ENCODE results near the gene C1orf74.
A peak's percentile ranks its signal among the peaks of the same experiment; 100 is the strongest.

DNA sequence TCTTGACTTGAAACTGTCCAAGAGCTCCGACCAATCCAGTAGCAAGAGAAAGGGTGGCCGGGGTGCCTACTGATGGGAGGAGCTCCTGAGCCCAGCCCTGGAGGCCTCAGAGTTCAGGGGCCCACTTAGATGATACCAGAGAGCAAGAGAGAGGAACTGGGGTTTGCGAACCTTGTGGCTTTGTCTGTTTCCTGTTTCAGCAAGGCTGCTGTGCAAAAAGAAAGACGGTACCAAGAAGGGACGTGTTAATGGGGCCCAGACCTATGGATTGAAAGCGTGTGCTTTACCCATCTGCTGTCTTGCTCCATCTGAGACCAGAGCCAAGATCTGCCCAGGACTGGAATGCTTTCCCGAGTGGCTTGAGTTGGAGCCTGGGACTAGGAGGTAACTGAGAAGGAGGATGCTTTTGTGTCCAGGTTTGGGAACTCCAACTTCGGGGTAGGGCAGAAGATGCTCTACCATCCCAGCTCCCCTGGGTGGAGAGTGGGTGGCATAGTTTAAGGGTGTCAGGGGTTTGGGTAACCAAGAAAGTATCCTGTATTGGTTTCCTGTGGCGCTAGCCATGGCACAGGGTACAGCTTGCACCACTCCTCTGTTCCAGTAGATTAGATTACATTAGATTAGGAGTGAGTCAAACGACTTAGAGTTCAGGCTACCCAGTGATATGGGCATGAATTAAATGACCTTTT lies 28.3 kb downstream of the C1orf74 start, which contains the start of gene TRAF3IP3:
- TF ChIP-seq CTCF (IDR thresholded peaks at IDR 0.05), result no peak
- no peak for TF ChIP-seq POLR2A (IDR thresholded peaks at IDR 0.05)
- TF ChIP-seq POLR2AphosphoS5 (IDR thresholded peaks at IDR 0.05), result peak in 1 of 3 donors; percentile 21
